Hepatocyte (in vitro differentiated cells): Measurements from ENCODE around the gene SELENOM. TPM values are rescaled to one million over a fixed set of nuclear protein-coding genes. Genes with fewer than 3 reads are reported as not detected.
"Not testable (repeated sequence)": the region's sequence is repeated elsewhere in the genome, so short reads cannot be mapped to it uniquely, and the experiment has no call there.

ENCODE experiments used
- DNase-seq: peaks from one replicate; pipeline ENCODE4 v3.0.0-alpha.2; 2016; ENCODE audit warnings: low spot score
- H2AFZ ChIP-seq: fragments of 200-600 bp; sonication (generic); 2 replicates; pipeline ENCODE4 v1.6.0; 2016; ENCODE audit warnings: antibody characterized with exemption, mild to moderate bottlenecking
- H3K27ac ChIP-seq: fragments of 200-600 bp; sonication (generic); 2 replicates; pipeline ENCODE4 v1.5.1; 2016; ENCODE audit warnings: mild to moderate bottlenecking
- H3K27me3 ChIP-seq: fragments of 200-600 bp; sonication (generic); 2 replicates; pipeline ENCODE4 v1.6.1; 2016
- H3K36me3 ChIP-seq: fragments of 200-600 bp; sonication (generic); replicated peaks from 2 replicates; pipeline ENCODE4 v1.5.1; 2016; ENCODE audit warnings: low read depth; ENCODE audit not compliant: insufficient read depth
- H3K4me1 ChIP-seq: fragments of 200-600 bp; sonication (generic); 2 replicates; pipeline ENCODE4 v1.5.1; 2016; ENCODE audit warnings: mild to moderate bottlenecking, moderate library complexity; ENCODE audit not compliant: insufficient read depth
- H3K4me2 ChIP-seq: fragments of 200-600 bp; sonication (generic); 2 replicates; pipeline ENCODE4 v1.6.0; 2016
- H3K4me3 ChIP-seq: fragments of 200-600 bp; sonication (generic); 2 replicates; pipeline ENCODE4 v1.5.1; 2016; ENCODE audit warnings: mild to moderate bottlenecking
- H3K79me2 ChIP-seq: fragments of 200-600 bp; sonication (generic); 2 replicates; pipeline ENCODE4 v1.6.0; 2017; ENCODE audit warnings: mild to moderate bottlenecking
- H3K9me2 ChIP-seq: fragments of 200-600 bp; sonication (generic); replicated peaks from 2 replicates; pipeline ENCODE4 v1.6.0; 2017; ENCODE audit warnings: mild to moderate bottlenecking; ENCODE audit not compliant: insufficient read depth
- H3K9me3 ChIP-seq: fragments of 200-600 bp; sonication (generic); 2 replicates; pipeline ENCODE4 v1.5.1; 2016; ENCODE audit warnings: low read depth, mild to moderate bottlenecking
- H4K20me1 ChIP-seq: fragments of 200-600 bp; sonication (generic); 2 replicates; pipeline ENCODE4 v1.6.0; 2016; ENCODE audit warnings: mild to moderate bottlenecking; ENCODE audit not compliant: insufficient read depth, poor library complexity, severe bottlenecking
- CTCF ChIP-seq: fragments of 200-600 bp; sonication (generic); IDR thresholded peaks from 2 replicates; pipeline ENCODE4 v1.5.1; 2016; ENCODE audit warnings: antibody characterized with exemption, mild to moderate bottlenecking; ENCODE audit not compliant: poor library complexity
- EZH2 ChIP-seq: fragments of 200-600 bp; sonication (generic); IDR thresholded peaks from 2 replicates; pipeline ENCODE4 v1.6.1; 2016; ENCODE audit warnings: antibody characterized with exemption, mild to moderate bottlenecking, borderline replicate concordance
- EZH2phosphoT487 ChIP-seq: fragments of 200-600 bp; sonication (generic); IDR thresholded peaks from one replicate; pipeline ENCODE4 v1.6.1; 2018; ENCODE audit warnings: antibody characterized with exemption, mild to moderate bottlenecking, low read depth, moderate library complexity; ENCODE audit not compliant: unreplicated experiment, severe bottlenecking
- WGBS: methylation state at CpG from one replicate; pipeline ENCODE4 v1.1.6; 2016; ENCODE audit warnings: low lambda C conversion rate; ENCODE audit errors: missing lambda C conversion rate; 5-methylcytosine and 5-hydroxymethylcytosine counted together
- polyA plus RNA-seq: library from polyadenylated mRNA; unstranded; fragments of >200 nt; fragmentation: Nextera tagmentation; extraction: Ambion mirVana; gene quantifications from 2 replicates; pipeline ENCODE4 v1.2.1, GENCODE V29; 2016
- total RNA-seq: library from RNA; depleted of rRNA; stranded (reverse); fragments of >200 nt; gene quantifications from 2 replicates; pipeline ENCODE4 v1.2.3, GENCODE V29; 2014

Gene SELENOM
- total and polyA plus RNA-seq, 2 experiments from 2014 or later, result 130 to 240 TPM

- peak; percentile 36 for DNase-seq
These were observed 8.7 kb downstream of the SELENOM start for GRCh38 chr22:31098632-31099110.

GRCh38 chr22:31097941-31098631, 9.3 kb downstream of the SELENOM start:
- H2AFZ ChIP-seq, result no peak overlapping the region
- H3K9me2 ChIP-seq, result no peaks in the 10 kb centered on the region
- no peak for DNase-seq
- H3K4me1 ChIP-seq, result peaks cover 11% of the 10 kb centered on the region
- H4K20me1 ChIP-seq, result no peaks in the 10 kb centered on the region
- TF ChIP-seq CTCF (no peak), EZH2 (no peak), EZH2phosphoT487 (no peak)
- no peak overlapping the region for H3K4me2 ChIP-seq
- H3K4me3 ChIP-seq, result no peak overlapping the region
- H3K79me2 ChIP-seq, result no peaks in the 10 kb centered on the region
- no peak overlapping the region for H3K27ac ChIP-seq
- no peaks in the 10 kb centered on the region for H3K27me3 ChIP-seq
- 85% methylated on average over 10 of the region's 10 CpGs for WGBS
- no peaks in the 10 kb centered on the region for H3K9me3 ChIP-seq
- no peaks in the 10 kb centered on the region for H3K36me3 ChIP-seq

More at GRCh38 chr22:31098632-31099110, 8.7 kb downstream of the SELENOM start:
- H2AFZ ChIP-seq, result no peak overlapping the region
- no peaks in the 10 kb centered on the region for H3K27me3 ChIP-seq
- no peaks in the 10 kb centered on the region for H3K9me3 ChIP-seq
- peak overlapping the region; percentile 66 for H3K27ac ChIP-seq
- H3K4me3 ChIP-seq, result no peak overlapping the region
- no peak overlapping the region for H3K4me2 ChIP-seq
- H3K4me1 ChIP-seq, result peaks cover 13% of the 10 kb centered on the region
- TF ChIP-seq CTCF (no peak), EZH2 (no peak), EZH2phosphoT487 (no peak)
- no peaks in the 10 kb centered on the region for H3K9me2 ChIP-seq
- no peaks in the 10 kb centered on the region for H4K20me1 ChIP-seq
- WGBS, result 90% methylated on average over 23 of the region's 36 CpGs
- no peaks in the 10 kb centered on the region for H3K79me2 ChIP-seq
- no peaks in the 10 kb centered on the region for H3K36me3 ChIP-seq

- not testable (repeated sequence) for H3K4me3 ChIP-seq, H4K20me1 ChIP-seq, H3K4me1 ChIP-seq, H3K9me3 ChIP-seq, H3K36me3 ChIP-seq, H2AFZ ChIP-seq, H3K27ac ChIP-seq, H3K27me3 ChIP-seq, H3K9me2 ChIP-seq, H3K79me2 ChIP-seq, DNase-seq, H3K4me2 ChIP-seq
- 98% methylated on average over 5 of the region's 5 CpGs for WGBS
These were observed 9.8 kb downstream of the SELENOM start for GRCh38 chr22:31097539-31097938.

GRCh38 chr22:31096657-31097279, 10.6 kb downstream of the SELENOM start:
- H3K4me3 ChIP-seq, result no peak overlapping the region
- H2AFZ ChIP-seq, result no peak overlapping the region
- no peaks in the 10 kb centered on the region for H3K9me2 ChIP-seq
- TF ChIP-seq CTCF, result no peak
- TF ChIP-seq EZH2, result no peak
- H3K27me3 ChIP-seq, result no peaks in the 10 kb centered on the region
- peaks cover 2% of the 10 kb centered on the region for H3K4me1 ChIP-seq
- 94% methylated on average over 27 of the region's 27 CpGs for WGBS
- no peaks in the 10 kb centered on the region for H3K9me3 ChIP-seq
- DNase-seq, result no peak
- H3K4me2 ChIP-seq, result no peak overlapping the region
- no peak overlapping the region for H3K27ac ChIP-seq
- no peaks in the 10 kb centered on the region for H3K79me2 ChIP-seq
- no peaks in the 10 kb centered on the region for H3K36me3 ChIP-seq
- H4K20me1 ChIP-seq, result no peaks in the 10 kb centered on the region
